HG03025 (cell line): ENCODE results near the gene FHL3.

Experiments used
- ATAC-seq: cut with Tn5 transposase; IDR thresholded peaks from one replicate; pipeline ENCODE4 v1.9.1; 2021; ENCODE audit warnings: mild to moderate bottlenecking, moderate library complexity; ENCODE audit not compliant: unreplicated experiment, low FRiP score

Gene FHL3

GRCh38 chr1:37947364-37947763 is 58.0 kb downstream of the FHL3 start:
- ATAC-seq, result no peak
